Body of pancreas (tissue), 4 donors: Measurements from ENCODE around the gene WDR19. TPM values are rescaled to one million over a fixed set of nuclear protein-coding genes. Genes with fewer than 3 reads are reported as not detected.

Source experiments
- ATAC-seq: fragments of 150-250 bp; one replicate; pipeline ENCODE4 v1.9.1; 2016
- DNase-seq, 4 donors: peaks; one replicate each; pipeline ENCODE4 v3.0.0-alpha.2; 2019
- H3K27ac ChIP-seq, 4 donors: fragments of 200-600 bp; sonication (generic); 1 replicate in 3 of 4; 2 replicates in 1 of 4; pipeline versions ENCODE4 v1.5.1 to v1.6.1; 2016 to 2019; ENCODE audit warnings: mild to moderate bottlenecking in 1 of 4, mixed read lengths in 1 of 4, moderate library complexity in 1 of 4
- H3K27me3 ChIP-seq, 2 donors: fragments of 200-600 bp; sonication (generic); one replicate each; pipeline ENCODE4 v1.6.0; 2016; ENCODE audit warnings: mild to moderate bottlenecking in 1 of 2
- H3K36me3 ChIP-seq, 2 donors: fragments of 200-600 bp; sonication (generic); replicated peaks in 1 of 2; 2 replicates each; pipeline ENCODE4 v1.5.1; 2016; ENCODE audit warnings: low read depth in 2 of 2; ENCODE audit not compliant: insufficient read depth in 1 of 2
- H3K4me1 ChIP-seq: fragments of 200-600 bp; sonication (generic); one replicate; pipeline ENCODE4 v1.6.0; 2016
- H3K4me3 ChIP-seq, 2 donors: fragments of 200-600 bp; sonication (generic); 1 replicate in 1 of 2; 2 replicates in 1 of 2; pipeline ENCODE4 v1.5.1; 2016 to 2019
- H3K9me3 ChIP-seq, 3 donors: fragments of 200-600 bp; sonication (generic); 1 replicate in 2 of 3; 2 replicates in 1 of 3; pipeline ENCODE4 v1.5.1; 2016
- POLR2A ChIP-seq, 3 donors: fragments of 450-650 bp; IDR thresholded peaks; one replicate each; pipeline ENCODE4 v1.6.1; 2016; ENCODE audit warnings: antibody characterized with exemption in 3 of 3, mild to moderate bottlenecking in 2 of 3
- WGBS, 2 donors: methylation state at CpG; one replicate each; pipeline ENCODE4 v1.1.5; 2017; 5-methylcytosine and 5-hydroxymethylcytosine counted together
- intact Hi-C: fragments of 100-400 bp; cut with DNase I; formaldehyde crosslinking; loops from one replicate; pipeline ENCODE4 v1.15.1; 2023
- total RNA-seq, 2 donors: library from RNA; depleted of rRNA; stranded (reverse); fragments of >200 nt; gene quantifications; one replicate each; pipeline ENCODE4 v1.1.0, GENCODE V29; 2016
- TF ChIP-seq, protein P1 (sequence below), 7 experiments: fragments of 450-650 bp in 4 of 7; fragments of 200-600 bp in 3 of 7; sonication (generic) in 3 of 7; IDR thresholded peaks; one replicate each; pipeline ENCODE4 v1.5.1; 2016 to 2019; ENCODE audit warnings: antibody characterized with exemption in 7 of 7

Gene WDR19
- total RNA-seq, 2 donors from 2014 or later, result 32.9 to 84.0 TPM

DNA sequence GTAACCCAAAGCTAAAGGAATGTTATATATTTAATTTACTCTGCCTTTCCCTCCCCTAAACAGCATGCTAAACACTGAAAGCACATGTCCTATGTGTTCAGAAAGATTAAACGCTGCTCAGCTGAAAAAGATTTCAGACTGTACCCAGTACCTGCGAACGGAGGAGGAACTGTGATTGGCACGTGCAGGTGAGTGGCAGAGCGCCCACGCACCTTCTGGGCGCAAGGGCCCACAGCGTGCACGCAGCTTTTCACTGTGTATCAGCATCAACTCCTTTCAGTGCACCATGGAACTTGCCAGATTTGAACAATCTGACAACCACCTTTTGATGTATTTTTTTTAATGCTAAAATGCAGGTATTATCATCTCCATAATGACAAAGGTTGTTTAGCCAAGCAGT, 96.1 kb downstream of the WDR19 start:
- TF ChIP-seq POLR2A (IDR thresholded peaks at IDR 0.05), result no peak
- TF ChIP-seq, protein P1, sequence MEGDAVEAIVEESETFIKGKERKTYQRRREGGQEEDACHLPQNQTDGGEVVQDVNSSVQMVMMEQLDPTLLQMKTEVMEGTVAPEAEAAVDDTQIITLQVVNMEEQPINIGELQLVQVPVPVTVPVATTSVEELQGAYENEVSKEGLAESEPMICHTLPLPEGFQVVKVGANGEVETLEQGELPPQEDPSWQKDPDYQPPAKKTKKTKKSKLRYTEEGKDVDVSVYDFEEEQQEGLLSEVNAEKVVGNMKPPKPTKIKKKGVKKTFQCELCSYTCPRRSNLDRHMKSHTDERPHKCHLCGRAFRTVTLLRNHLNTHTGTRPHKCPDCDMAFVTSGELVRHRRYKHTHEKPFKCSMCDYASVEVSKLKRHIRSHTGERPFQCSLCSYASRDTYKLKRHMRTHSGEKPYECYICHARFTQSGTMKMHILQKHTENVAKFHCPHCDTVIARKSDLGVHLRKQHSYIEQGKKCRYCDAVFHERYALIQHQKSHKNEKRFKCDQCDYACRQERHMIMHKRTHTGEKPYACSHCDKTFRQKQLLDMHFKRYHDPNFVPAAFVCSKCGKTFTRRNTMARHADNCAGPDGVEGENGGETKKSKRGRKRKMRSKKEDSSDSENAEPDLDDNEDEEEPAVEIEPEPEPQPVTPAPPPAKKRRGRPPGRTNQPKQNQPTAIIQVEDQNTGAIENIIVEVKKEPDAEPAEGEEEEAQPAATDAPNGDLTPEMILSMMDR (IDR thresholded peaks at IDR 0.05), result no peak
- intact Hi-C loops, result no loop called here
- H3K36me3 ChIP-seq, result no peaks in the 10 kb centered on the region
- no peak overlapping the region for H3K4me3 ChIP-seq
- H3K27me3 ChIP-seq, result no peaks in the 10 kb centered on the region
- WGBS, 2 donors, result 82% methylated on average over 9 of the region's 9 CpGs
- no peaks in the 10 kb centered on the region for H3K4me1 ChIP-seq
- H3K27ac ChIP-seq, result no peak overlapping the region
- no peak for ATAC-seq
- no peaks in the 10 kb centered on the region for H3K9me3 ChIP-seq
- DNase-seq, result no peak

DNA sequence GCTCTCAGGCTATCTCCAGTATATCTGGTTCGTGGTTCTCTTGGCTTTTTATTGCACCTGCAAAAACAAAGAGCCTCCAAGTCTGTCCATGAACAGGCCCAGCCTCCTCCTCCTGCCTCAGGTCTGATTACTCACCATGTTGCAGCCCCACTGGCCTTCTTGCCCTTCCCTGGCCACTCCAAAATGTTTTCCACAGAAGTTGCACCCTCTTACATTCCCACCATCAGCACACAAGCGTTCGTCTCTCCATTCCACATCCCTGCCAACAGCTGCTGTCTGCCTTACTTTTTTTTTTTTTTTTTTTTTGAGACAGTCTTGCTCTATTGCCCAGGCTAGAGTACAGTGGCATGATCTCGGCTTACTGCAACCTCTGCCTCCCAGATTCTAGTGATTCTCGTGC, 97.1 kb downstream of the WDR19 start:
- ATAC-seq (no peak), DNase-seq (no peak)
- no peak for TF ChIP-seq POLR2A (IDR thresholded peaks at IDR 0.05)
- TF ChIP-seq, protein P1 (IDR thresholded peaks at IDR 0.05), result no peak
- H3K27ac ChIP-seq, result no peak overlapping the region
- no peak overlapping the region for H3K4me3 ChIP-seq
- 69 to 72% methylated on average over 5 of the region's 5 CpGs for WGBS, 2 donors
- no peaks in the 10 kb centered on the region for H3K4me1 ChIP-seq
- no peaks in the 10 kb centered on the region for H3K36me3 ChIP-seq
- H3K9me3 ChIP-seq, result no peaks in the 10 kb centered on the region
- intact Hi-C loops, result no loop called here
- no peaks in the 10 kb centered on the region for H3K27me3 ChIP-seq

DNA sequence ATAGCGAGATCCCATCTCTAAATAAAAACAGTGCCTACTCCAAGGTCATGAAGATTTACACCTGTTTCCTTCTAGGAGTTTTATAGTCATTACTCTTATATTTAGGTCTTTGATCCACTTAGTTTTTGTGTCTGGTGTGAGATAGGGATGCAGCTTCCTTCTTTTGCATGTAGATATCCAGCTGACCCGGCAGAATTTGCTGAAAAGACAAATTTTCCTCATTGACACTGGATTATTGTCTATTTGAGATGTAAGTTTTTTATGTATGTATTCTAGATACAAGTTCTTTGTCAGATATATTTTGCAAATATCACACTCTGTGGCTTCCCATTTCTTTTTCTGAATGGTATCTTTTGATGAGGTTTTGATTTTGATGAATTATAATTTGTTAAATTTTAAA, 98.4 kb downstream of the WDR19 start:
- Histone ChIP-seq H3K9me3 (no peaks in the 10 kb centered on the region), H3K36me3 (no peaks in the 10 kb centered on the region), H3K4me3 (no peak overlapping the region), H3K4me1 (no peaks in the 10 kb centered on the region), H3K27ac (no peak overlapping the region), H3K27me3 (no peaks in the 10 kb centered on the region)
- intact Hi-C loops, result no loop called here
- TF ChIP-seq, protein P1 (IDR thresholded peaks at IDR 0.05), result no peak
- no peak for TF ChIP-seq POLR2A (IDR thresholded peaks at IDR 0.05)
- 94 to 95% methylated on average over 2 of the region's 2 CpGs for WGBS, 2 donors
- ATAC-seq (no peak), DNase-seq (no peak)

DNA sequence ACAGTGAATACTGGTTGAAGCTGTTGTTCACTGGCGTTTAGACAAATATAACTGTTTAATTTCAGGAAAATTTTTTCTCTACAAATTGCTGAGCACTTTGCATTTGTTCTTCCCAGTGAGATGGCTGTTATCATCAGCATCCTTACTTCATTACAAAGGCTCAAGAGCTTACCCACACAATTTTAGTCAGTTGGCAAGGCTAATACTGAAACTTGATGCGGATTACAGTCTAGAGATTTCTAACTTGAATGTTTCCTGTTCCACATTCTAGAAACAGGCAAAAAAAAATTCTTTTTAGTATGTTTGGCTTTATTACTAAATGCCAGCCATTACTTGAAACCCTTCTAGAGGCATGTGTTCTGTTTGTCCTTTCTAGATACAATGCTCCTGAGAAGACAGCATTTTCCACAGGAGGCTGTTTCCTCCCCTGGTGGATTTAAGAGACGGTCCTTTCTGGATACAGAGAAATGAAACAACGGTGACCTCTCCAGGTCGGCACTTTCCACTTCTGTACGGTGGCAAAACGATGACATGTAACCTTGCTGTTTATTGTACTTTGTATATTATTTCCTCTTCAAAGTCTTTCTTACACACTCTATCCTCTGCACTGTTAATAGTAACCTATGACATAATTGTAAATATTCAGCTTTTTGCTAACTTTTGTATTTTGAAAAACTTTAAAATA, 102.9 kb downstream of the WDR19 start:
- no peak for TF ChIP-seq POLR2A (IDR thresholded peaks at IDR 0.05)
- H3K4me3 ChIP-seq, result no peak overlapping the region
- H3K36me3 ChIP-seq, result peaks cover 7 to 10% of the 10 kb centered on the region in 2 donors
- ATAC-seq, result no peak
- intact Hi-C loops, result no loop called here
- WGBS, 2 donors, result 63 to 64% methylated on average over 7 of the region's 7 CpGs
- no peaks in the 10 kb centered on the region for H3K4me1 ChIP-seq
- H3K27ac ChIP-seq, result no peak overlapping the region
- DNase-seq, result no peak
- H3K9me3 ChIP-seq, result no peaks in the 10 kb centered on the region
- H3K27me3 ChIP-seq, result no peaks in the 10 kb centered on the region

DNA sequence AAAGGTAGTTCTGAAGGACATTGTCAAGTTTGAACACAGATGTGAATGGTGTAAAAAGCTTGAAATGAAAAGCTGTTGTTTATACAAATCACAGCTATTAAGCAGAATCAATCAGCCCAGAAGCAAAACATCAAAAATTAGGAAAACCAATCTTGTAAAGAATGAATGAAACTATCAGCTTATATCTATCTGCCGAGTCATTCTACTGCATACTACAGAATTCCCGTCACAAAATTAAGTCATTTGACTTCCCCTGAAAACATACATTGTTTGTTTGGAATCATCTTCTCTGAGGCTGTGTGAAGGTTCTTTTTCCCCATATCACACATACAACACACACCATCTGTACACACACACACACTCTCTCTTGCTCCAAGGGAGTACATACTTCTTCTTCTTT, 103.5 kb downstream of the WDR19 start:
- no peaks in the 10 kb centered on the region for H3K9me3 ChIP-seq
- 87% methylated on average over 2 of the region's 2 CpGs for WGBS, 2 donors
- DNase-seq (no peak), ATAC-seq (no peak)
- peaks cover 7 to 10% of the 10 kb centered on the region in 2 donors for H3K36me3 ChIP-seq
- no peaks in the 10 kb centered on the region for H3K27me3 ChIP-seq
- no peak overlapping the region for H3K4me3 ChIP-seq
- intact Hi-C loops, result no loop called here
- no peak overlapping the region for H3K27ac ChIP-seq
- no peaks in the 10 kb centered on the region for H3K4me1 ChIP-seq
- no peak for TF ChIP-seq POLR2A (IDR thresholded peaks at IDR 0.05)
- TF ChIP-seq, protein P1 (IDR thresholded peaks at IDR 0.05), result no peak
